A673 (cell line): ENCODE measurements around the gene PFKL. TPM values are rescaled to one million over a fixed set of nuclear protein-coding genes. Genes with fewer than 3 reads are reported as not detected.
"Not testable (repeated sequence)": the region's sequence is repeated elsewhere in the genome, so short reads cannot be mapped to it uniquely, and the experiment has no call there.

Source experiments
- BruUV-seq: library from RNA; stranded (reverse); fragments of 400-500 nt; replicated peaks from 2 replicates; lab custom pipeline; 2021; lab: Mats Ljungman, UMichigan
- CTCF ChIA-PET: fragments of 300-600 bp; sonication (Branson Sonifier 250); formaldehyde crosslinking; loops from one replicate; lab custom pipeline; 2022; ENCODE audit warnings: antibody characterized with exemption; lab: Charles Lee
- POLR2A ChIA-PET: fragments of 300-600 bp; sonication (Branson Sonifier 250); formaldehyde crosslinking; loops from one replicate; lab custom pipeline; 2022; ENCODE audit warnings: antibody characterized with exemption; ENCODE audit not compliant: low non-redundant PET; lab: Charles Lee
- DNase-seq: peaks from one replicate; pipeline ENCODE4 v3.0.0-alpha.2; 2015; ENCODE audit warnings: low spot score
- H3K27ac ChIP-seq: fragments of 200-600 bp; sonication (generic); 2 replicates; pipeline ENCODE4 v1.5.1; 2016; ENCODE audit warnings: mixed run types, low read depth, mild to moderate bottlenecking, mixed read lengths, antibody characterized with exemption, low read length; ENCODE audit not compliant: poor library complexity, severe bottlenecking
- H3K27me3 ChIP-seq: fragments of 200-600 bp; sonication (generic); replicated peaks from 2 replicates; pipeline ENCODE4 v1.6.1; 2017; ENCODE audit warnings: mixed run types, low read depth, mild to moderate bottlenecking, mixed read lengths, antibody characterized with exemption, low read length; ENCODE audit not compliant: insufficient read depth, poor library complexity
- H3K36me3 ChIP-seq: fragments of 200-600 bp; sonication (generic); 2 replicates; pipeline ENCODE4 v1.6.1; 2016; ENCODE audit warnings: mixed run types, mild to moderate bottlenecking, mixed read lengths, antibody characterized with exemption, low read length; ENCODE audit not compliant: insufficient read depth, poor library complexity, severe bottlenecking
- H3K4me1 ChIP-seq: fragments of 200-600 bp; sonication (generic); 2 replicates; pipeline ENCODE4 v1.6.1; 2017; ENCODE audit warnings: mixed run types, mild to moderate bottlenecking, mixed read lengths, antibody characterized with exemption, low read length; ENCODE audit not compliant: insufficient read depth, poor library complexity, severe bottlenecking
- H3K4me3 ChIP-seq: fragments of 200-600 bp; sonication (generic); 2 replicates; pipeline ENCODE4 v1.5.1; 2016; ENCODE audit warnings: low read depth, mixed run types, mild to moderate bottlenecking, mixed read lengths, low read length; ENCODE audit not compliant: poor library complexity, severe bottlenecking
- H3K9me3 ChIP-seq: fragments of 200-600 bp; sonication (generic); 2 replicates; pipeline ENCODE4 v1.6.1; 2016; ENCODE audit warnings: mixed run types, low read depth, mild to moderate bottlenecking, mixed read lengths, antibody characterized with exemption, low read length; ENCODE audit not compliant: poor library complexity, severe bottlenecking
- CTCF ChIP-seq: fragments of 300-800, 200-600 bp; sonication (generic); conservative IDR thresholded peaks from 2 replicates; pipeline ENCODE4 v1.5.1; 2017; ENCODE audit warnings: low read depth, mild to moderate bottlenecking, antibody characterized with exemption, low read length, moderate library complexity, mixed read lengths
- EZH2 ChIP-seq: fragments of 200-600 bp; sonication (generic); IDR thresholded peaks from 2 replicates; pipeline ENCODE4 v1.6.1; 2017; ENCODE audit warnings: borderline replicate concordance, low read depth, mild to moderate bottlenecking, mixed read lengths, antibody characterized with exemption, low read length; ENCODE audit not compliant: poor library complexity, severe bottlenecking
- intact Hi-C: fragments of 100-400 bp; cut with micrococcal nuclease; formaldehyde crosslinking; loops from one replicate; pipeline ENCODE4 v1.10.0; 2022; ENCODE audit not compliant: unreplicated experiment
- total RNA-seq: library from RNA; stranded (reverse); gene quantifications from 2 replicates; pipeline ENCODE4 v1.2.3, GENCODE V29; 2021

The PFKL gene
- total RNA-seq, 1 experiment from 2014 or later: 112 TPM

- peak within 1 kb of the TSS; percentile 62 for H3K4me3 ChIP-seq
These were observed 39.4 kb downstream of the PFKL start, which contains the start of gene CFAP410 for GRCh38 chr21:44338971-44339910. Gene CFAP410 (minus strand): TSS chr21:44339390. CDS start chr21:44339194, 196 bp downstream.

DNA sequence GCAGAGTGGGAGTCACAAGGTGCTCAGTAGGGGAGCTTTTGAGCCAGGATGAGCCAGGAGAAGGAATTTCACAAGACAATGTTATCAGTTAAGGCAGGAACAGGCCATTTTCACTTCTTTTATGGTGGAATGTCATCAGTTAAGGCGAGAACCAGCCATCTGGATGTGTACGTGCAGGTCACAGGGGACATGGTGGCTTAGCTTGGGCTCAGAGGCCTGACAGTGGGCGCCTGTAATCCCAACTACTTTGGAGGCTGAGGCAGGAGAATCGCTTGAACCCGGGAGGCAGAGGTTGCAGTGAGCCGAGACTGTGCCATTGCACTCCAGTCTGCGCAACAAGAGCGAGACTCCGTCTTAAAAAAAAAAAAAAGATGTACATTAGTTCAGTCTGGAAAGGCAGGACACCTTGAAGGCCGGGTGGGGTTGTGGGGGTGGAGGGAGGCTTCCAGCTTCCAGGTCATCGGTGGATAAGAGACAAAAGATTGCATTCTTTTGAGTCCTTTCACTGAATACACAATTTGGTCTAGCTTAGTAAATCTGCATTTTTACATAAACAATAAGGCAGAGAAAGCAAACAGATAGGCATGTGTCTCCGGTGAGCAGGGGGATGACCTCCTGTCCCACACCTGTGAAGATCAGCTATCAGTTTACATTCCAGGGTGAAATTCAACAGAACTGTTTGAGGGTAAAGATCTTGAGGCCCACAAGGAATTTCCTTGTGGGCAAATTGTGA is 42.0 kb downstream of the PFKL start:
- H3K27me3 ChIP-seq, H3K27ac ChIP-seq, H3K4me1 ChIP-seq, BruUV-seq, DNase-seq, H3K9me3 ChIP-seq, H3K36me3 ChIP-seq, intact Hi-C loops, POLR2A ChIA-PET, H3K4me3 ChIP-seq, CTCF ChIA-PET: not testable (repeated sequence)

More at GRCh38 chr21:44338971-44339910, 39.4 kb downstream of the PFKL start, which contains the start of gene CFAP410:
- TF ChIP-seq CTCF: no peak
- no peak for TF ChIP-seq EZH2
- H3K4me1 ChIP-seq: peaks cover 6% of the 10 kb centered on the region
- POLR2A ChIA-PET: interaction anchor here (1.1 kb wide), 1 partner anchor 586 kb away, joined by 10 read pairs; no protein-coding TSS in a partner anchor
- CTCF ChIA-PET: interaction anchor here (0.8 kb wide), 1 partner anchor 41 kb away, joined by 3 read pairs; no protein-coding TSS in a partner anchor
- no peaks in the 10 kb centered on the region for H3K27me3 ChIP-seq
- H3K27ac ChIP-seq: peak within 1 kb of the TSS; percentile 98
- intact Hi-C loops: no loop called here
- BruUV-seq: TSS peak; percentile 85
- H3K36me3 ChIP-seq: no peaks in the 10 kb centered on the region
- DNase-seq: peak; percentile 96
- no peaks in the 10 kb centered on the region for H3K9me3 ChIP-seq

GRCh38 chr21:44342981-44343380 is 43.1 kb downstream of the PFKL start:
- H3K4me1 ChIP-seq, H3K9me3 ChIP-seq, POLR2A ChIA-PET, DNase-seq, CTCF ChIA-PET, intact Hi-C loops, H3K27ac ChIP-seq, H3K4me3 ChIP-seq, BruUV-seq, H3K36me3 ChIP-seq, H3K27me3 ChIP-seq: not testable (repeated sequence)
